Measurements from ENCODE around the gene CRY1. TPM values are rescaled to one million over a fixed set of nuclear protein-coding genes. Genes with fewer than 3 reads are reported as not detected.

Gene CRY1
- total RNA-seq, 1 experiment from 2014 or later, result 43.8 TPM

GRCh38 chr12:106964526-106964925, 128.8 kb downstream of the CRY1 start:
- POLR2A ChIA-PET, result no interaction called here
- no peak for ATAC-seq
- CTCF ChIA-PET, result no interaction called here
- no peak overlapping the region for H3K4me3 ChIP-seq (ENCODE audit: low read depth in 2 of 2, low read length in 2 of 2)
- no peaks in the 10 kb centered on the region for H3K4me1 ChIP-seq (ENCODE audit: control insufficient read depth, insufficient read depth, low read length)
- no peaks in the 10 kb centered on the region; the same call in 1 of the 2 replicates for H3K36me3 ChIP-seq (ENCODE audit: control insufficient read depth, insufficient read depth, low read length)
- no peak for DNase-seq (ENCODE audit: low read depth, low spot score)
- no TSS peak for BruUV-seq (replicated peaks)
- intact Hi-C loops (cut with micrococcal nuclease; ENCODE audit: unreplicated experiment) (no loop called here), in situ Hi-C loops (cut with HindIII; ENCODE audit: low pct_unique_long_range_greater_than_20kb, low sequenced_read_pairs) (no loop called here)
- H3K27ac ChIP-seq (ENCODE audit: low read length), result no peak overlapping the region
- H3K27me3 ChIP-seq (ENCODE audit: control insufficient read depth, insufficient read depth, low read length), result no peaks in the 10 kb centered on the region
- TF ChIP-seq, protein P1, sequence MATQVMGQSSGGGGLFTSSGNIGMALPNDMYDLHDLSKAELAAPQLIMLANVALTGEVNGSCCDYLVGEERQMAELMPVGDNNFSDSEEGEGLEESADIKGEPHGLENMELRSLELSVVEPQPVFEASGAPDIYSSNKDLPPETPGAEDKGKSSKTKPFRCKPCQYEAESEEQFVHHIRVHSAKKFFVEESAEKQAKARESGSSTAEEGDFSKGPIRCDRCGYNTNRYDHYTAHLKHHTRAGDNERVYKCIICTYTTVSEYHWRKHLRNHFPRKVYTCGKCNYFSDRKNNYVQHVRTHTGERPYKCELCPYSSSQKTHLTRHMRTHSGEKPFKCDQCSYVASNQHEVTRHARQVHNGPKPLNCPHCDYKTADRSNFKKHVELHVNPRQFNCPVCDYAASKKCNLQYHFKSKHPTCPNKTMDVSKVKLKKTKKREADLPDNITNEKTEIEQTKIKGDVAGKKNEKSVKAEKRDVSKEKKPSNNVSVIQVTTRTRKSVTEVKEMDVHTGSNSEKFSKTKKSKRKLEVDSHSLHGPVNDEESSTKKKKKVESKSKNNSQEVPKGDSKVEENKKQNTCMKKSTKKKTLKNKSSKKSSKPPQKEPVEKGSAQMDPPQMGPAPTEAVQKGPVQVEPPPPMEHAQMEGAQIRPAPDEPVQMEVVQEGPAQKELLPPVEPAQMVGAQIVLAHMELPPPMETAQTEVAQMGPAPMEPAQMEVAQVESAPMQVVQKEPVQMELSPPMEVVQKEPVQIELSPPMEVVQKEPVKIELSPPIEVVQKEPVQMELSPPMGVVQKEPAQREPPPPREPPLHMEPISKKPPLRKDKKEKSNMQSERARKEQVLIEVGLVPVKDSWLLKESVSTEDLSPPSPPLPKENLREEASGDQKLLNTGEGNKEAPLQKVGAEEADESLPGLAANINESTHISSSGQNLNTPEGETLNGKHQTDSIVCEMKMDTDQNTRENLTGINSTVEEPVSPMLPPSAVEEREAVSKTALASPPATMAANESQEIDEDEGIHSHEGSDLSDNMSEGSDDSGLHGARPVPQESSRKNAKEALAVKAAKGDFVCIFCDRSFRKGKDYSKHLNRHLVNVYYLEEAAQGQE (IDR thresholded peaks at IDR 0.05; ENCODE audit: insufficient read depth in 1 of 2, low read depth in 2 of 2, low read length in 1 of 2), result no peak
- TF ChIP-seq SIN3A (IDR thresholded peaks at IDR 0.05; ENCODE audit: borderline replicate concordance, insufficient read depth, low read depth, low read length) (no peak), POLR2AphosphoS5 (IDR thresholded peaks at IDR 0.05; ENCODE audit: low read depth, low read length) (no peak)
- no peaks in the 10 kb centered on the region for H3K9me3 ChIP-seq (ENCODE audit: control insufficient read depth, insufficient read depth, low read depth, low read length)

GRCh38 chr12:106962286-106962685, 131.1 kb downstream of the CRY1 start:
- Histone ChIP-seq H3K4me3 (ENCODE audit: low read depth in 2 of 2, low read length in 2 of 2) (no peak overlapping the region), H3K27me3 (ENCODE audit: control insufficient read depth, insufficient read depth, low read length) (no peaks in the 10 kb centered on the region), H3K9me3 (ENCODE audit: control insufficient read depth, insufficient read depth, low read depth, low read length) (no peaks in the 10 kb centered on the region), H3K4me1 (ENCODE audit: control insufficient read depth, insufficient read depth, low read length) (peaks cover 13% of the 10 kb centered on the region; the same call in 1 of the 2 replicates), H3K27ac (ENCODE audit: low read length) (no peak overlapping the region), H3K36me3 (ENCODE audit: control insufficient read depth, insufficient read depth, low read length) (no peaks in the 10 kb centered on the region; the same call in 1 of the 2 replicates)
- POLR2A ChIA-PET, result no interaction called here
- ATAC-seq (no peak), DNase-seq (ENCODE audit: low read depth, low spot score) (no peak)
- TF ChIP-seq SIN3A (IDR thresholded peaks at IDR 0.05; ENCODE audit: borderline replicate concordance, insufficient read depth, low read depth, low read length) (no peak), TCF7L2 (IDR thresholded peaks at IDR 0.05; ENCODE audit: low read depth, low read length) (no peak), POLR2AphosphoS5 (IDR thresholded peaks at IDR 0.05; ENCODE audit: low read depth, low read length) (no peak)
- TF ChIP-seq, protein P1 (IDR thresholded peaks at IDR 0.05; ENCODE audit: insufficient read depth in 1 of 2, low read depth in 2 of 2, low read length in 1 of 2), result no peak
- TF ChIP-seq, protein P2, sequence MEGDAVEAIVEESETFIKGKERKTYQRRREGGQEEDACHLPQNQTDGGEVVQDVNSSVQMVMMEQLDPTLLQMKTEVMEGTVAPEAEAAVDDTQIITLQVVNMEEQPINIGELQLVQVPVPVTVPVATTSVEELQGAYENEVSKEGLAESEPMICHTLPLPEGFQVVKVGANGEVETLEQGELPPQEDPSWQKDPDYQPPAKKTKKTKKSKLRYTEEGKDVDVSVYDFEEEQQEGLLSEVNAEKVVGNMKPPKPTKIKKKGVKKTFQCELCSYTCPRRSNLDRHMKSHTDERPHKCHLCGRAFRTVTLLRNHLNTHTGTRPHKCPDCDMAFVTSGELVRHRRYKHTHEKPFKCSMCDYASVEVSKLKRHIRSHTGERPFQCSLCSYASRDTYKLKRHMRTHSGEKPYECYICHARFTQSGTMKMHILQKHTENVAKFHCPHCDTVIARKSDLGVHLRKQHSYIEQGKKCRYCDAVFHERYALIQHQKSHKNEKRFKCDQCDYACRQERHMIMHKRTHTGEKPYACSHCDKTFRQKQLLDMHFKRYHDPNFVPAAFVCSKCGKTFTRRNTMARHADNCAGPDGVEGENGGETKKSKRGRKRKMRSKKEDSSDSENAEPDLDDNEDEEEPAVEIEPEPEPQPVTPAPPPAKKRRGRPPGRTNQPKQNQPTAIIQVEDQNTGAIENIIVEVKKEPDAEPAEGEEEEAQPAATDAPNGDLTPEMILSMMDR (IDR thresholded peaks at IDR 0.05), result no peak
- intact Hi-C loops (cut with micrococcal nuclease; ENCODE audit: unreplicated experiment), result no loop called here
- in situ Hi-C loops (cut with HindIII; ENCODE audit: low pct_unique_long_range_greater_than_20kb, low sequenced_read_pairs), result no loop called here
- no TSS peak for BruUV-seq (replicated peaks)
- CTCF ChIA-PET, result no interaction called here
